GF-D8 (cell line): ENCODE results near the gene TMED6.
"Not testable (repeated sequence)": the region's sequence is repeated elsewhere in the genome, so short reads cannot be mapped to it uniquely, and the experiment has no call there.

Source experiments
- DNase-seq: peaks from one replicate; lab custom pipeline; 2025; lab: John Stamatoyannopoulos, UW

TMED6 gene

DNA sequence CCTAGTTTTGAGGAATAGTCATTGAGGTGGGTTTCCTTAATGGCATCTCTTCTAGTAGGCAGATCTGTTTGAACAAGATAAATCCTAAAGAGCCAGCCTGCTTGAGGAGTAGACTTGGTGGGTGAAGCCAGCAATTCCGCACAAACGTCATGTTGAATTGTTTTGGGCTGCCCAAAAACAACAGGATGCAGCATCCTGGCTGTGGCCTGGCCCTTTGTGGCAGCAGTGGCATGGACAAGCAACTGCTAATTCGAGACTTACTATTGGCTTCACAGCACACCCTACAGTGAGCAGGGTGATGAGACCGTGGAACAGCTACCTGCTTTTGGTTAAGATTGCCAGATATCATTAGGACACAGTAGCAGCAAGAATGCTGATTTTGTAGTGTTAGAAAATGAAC, 49.7 kb downstream of the TMED6 start:
- DNase-seq: no peak

DNA sequence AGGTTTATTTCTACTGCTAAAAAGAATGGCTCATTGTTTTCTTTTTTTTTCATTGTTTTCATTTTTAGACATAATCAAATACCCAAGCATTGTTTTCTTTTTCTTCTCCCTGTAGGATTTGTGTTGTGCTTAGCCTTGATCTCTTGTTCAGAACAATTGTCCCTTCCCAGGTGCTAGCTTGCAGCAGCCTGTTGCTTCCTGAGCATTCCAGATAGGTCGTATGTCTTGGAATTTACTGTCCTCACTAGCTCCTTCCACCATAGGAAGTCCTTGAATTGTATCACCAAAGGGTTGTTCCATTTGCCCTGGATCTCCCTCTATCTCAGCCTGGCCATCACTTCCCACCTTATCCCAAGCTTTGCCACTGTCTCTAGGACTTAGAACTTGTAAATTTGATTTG, 50.4 kb downstream of the TMED6 start:
- DNase-seq: no peak

DNA sequence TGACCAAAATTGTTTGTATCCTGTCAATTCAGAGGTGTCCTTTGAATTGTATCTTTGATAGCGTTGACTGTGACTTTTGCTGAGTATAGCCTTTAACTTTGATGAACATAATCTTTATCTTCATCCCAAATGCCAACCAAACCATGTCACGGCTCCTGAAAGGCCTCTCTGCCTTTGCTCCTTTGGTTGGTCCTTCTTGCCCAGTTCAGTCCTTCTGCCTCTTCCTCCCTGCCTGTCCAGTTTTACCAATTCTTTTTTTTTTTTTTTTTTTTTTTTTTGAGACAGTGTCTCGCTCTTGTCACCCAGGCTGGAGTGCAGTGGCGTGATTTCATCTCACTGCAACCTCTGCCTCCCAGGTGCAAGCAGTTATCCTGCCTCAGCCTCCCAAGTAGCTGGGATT, 53.3 kb downstream of the TMED6 start:
- no peak for DNase-seq

DNA sequence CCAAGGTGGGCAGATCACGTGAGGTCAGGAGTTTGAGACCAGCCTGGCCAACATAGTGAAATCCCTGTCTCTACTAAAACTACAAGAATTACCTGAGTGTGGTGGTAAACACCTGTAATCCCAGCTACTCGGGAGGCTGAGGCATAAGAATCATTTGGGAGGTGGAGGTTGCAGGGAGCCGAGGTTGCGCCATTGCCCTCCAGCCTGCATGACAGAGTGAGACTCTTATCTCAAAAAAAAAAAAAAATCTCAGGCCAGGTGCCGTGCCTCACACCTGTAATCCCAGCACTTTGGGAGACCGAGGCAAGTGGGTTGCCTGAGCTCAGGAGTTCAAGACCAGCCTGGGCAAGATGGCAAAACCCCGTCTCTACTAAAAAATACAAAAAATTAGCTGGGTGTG, 54.8 kb downstream of the TMED6 start:
- DNase-seq: not testable (repeated sequence)

DNA sequence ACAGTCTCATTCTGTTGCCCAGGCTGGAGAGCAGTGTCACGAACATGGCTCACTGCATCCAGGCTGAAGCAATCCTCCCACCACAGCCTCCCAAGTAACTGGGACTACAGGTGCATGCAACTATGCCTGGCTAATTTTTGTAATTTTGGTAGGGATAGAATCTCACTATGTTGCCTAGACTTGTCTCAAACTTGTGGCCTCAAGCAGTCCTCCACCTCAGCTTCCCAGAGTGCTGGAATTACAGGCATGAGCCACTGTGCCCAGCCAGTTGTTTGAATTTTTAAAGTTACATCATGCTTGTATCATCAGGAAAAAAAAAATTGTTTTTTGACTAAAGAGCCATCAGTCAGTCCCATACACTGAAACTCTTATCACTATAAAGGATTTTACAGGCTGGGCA, 57.5 kb downstream of the TMED6 start:
- no peak for DNase-seq

DNA sequence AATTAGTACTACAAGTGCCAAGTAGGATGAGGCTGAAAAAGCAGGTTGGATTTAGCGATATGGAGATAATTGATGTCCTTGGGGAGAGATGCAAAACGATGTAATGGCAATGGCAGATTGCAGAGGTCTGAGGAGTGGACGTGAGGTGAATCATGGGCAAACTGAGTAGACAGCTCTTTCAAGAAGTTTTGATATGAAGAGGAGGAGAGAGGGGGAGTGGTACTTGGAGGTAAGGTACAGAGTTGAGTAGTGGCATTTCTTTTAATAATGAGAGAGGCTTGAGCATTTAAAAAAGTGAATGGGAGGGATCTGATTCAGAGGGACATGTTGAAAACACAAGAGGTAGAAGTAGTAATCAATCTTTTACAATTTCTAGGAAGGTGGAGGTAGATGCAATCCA, 58.2 kb downstream of the TMED6 start:
- no peak for DNase-seq
